HEK293 (cell line): ENCODE results near the gene APCDD1L.
"Not testable (repeated sequence)": the region's sequence is repeated elsewhere in the genome, so short reads cannot be mapped to it uniquely, and the experiment has no call there.

Source experiments
- CTCF ChIA-PET: fragments of 350-600 bp; formaldehyde crosslinking; extraction: SDS; loops from one replicate; lab custom pipeline; 2021; ENCODE audit warnings: antibody characterized with exemption; lab: Yijun Ruan, JAX
- POLR2A ChIA-PET: fragments of 300-600 bp; formaldehyde crosslinking; extraction: SDS; loops from one replicate; lab custom pipeline; 2020; ENCODE audit warnings: antibody characterized with exemption, inconsistent platforms; lab: Yijun Ruan, JAX
- H3K27ac ChIP-seq: fragments of 200-500 bp; sonication (Bioruptor generic); 2 replicates; pipeline ENCODE4 v1.5.1; 2014; ENCODE audit warnings: low read depth, low read length, control low read depth, inconsistent platforms; ENCODE audit errors: extremely low read depth
- H3K36me3 ChIP-seq, 2 experiments: fragments of 200-500 bp in 1 of 2; sonication (Bioruptor generic) in 1 of 2; 1 replicate in 1 of 2; 2 replicates in 1 of 2; pipeline ENCODE4 v1.5.1; 2014 to 2017; ENCODE audit warnings: inconsistent platforms in 2 of 2, low read length in 2 of 2; ENCODE audit not compliant: control insufficient read depth in 2 of 2, insufficient read depth in 1 of 2
- H3K4me1 ChIP-seq: fragments of 200-500 bp; sonication (Bioruptor generic); 2 replicates; pipeline ENCODE4 v1.5.1; 2014; ENCODE audit warnings: mild to moderate bottlenecking, low read length, inconsistent platforms; ENCODE audit not compliant: control insufficient read depth, insufficient read depth
- H3K4me3 ChIP-seq: 2 replicates; pipeline ENCODE4 v1.5.1; 2011; ENCODE audit warnings: low read depth, mild to moderate bottlenecking, control low read depth, low read length, moderate library complexity
- H3K9me3 ChIP-seq: fragments of 200-500 bp; sonication (Bioruptor generic); 2 replicates; pipeline ENCODE4 v1.5.1; 2014; ENCODE audit warnings: low read depth, low read length, inconsistent platforms; ENCODE audit not compliant: control insufficient read depth, insufficient read depth
- EGR2 ChIP-seq: fragments of 450-650 bp; formaldehyde crosslinking; IDR thresholded peaks from 2 replicates; pipeline ENCODE4 v1.5.1; 2016; ENCODE audit warnings: low read depth, missing biosample characterization, missing genetic modification characterization
- GLI4 ChIP-seq: fragments of 450-650 bp; formaldehyde crosslinking; IDR thresholded peaks from 2 replicates; pipeline ENCODE4 v1.5.1; 2016; ENCODE audit warnings: missing biosample characterization, missing genetic modification characterization
- GLIS2 ChIP-seq: fragments of 450-650 bp; formaldehyde crosslinking; IDR thresholded peaks from 2 replicates; pipeline ENCODE4 v1.5.1; 2016; ENCODE audit warnings: missing biosample characterization, missing genetic modification characterization
- KLF7 ChIP-seq: fragments of 450-650 bp; formaldehyde crosslinking; IDR thresholded peaks from 2 replicates; pipeline ENCODE4 v1.5.1; 2016; ENCODE audit warnings: missing biosample characterization, missing genetic modification characterization, borderline replicate concordance
- PRDM1 ChIP-seq: fragments of 450-650 bp; formaldehyde crosslinking; IDR thresholded peaks from 2 replicates; pipeline ENCODE4; 2016; ENCODE audit warnings: missing biosample characterization, missing genetic modification characterization
- PRDM6 ChIP-seq: fragments of 450-650 bp; formaldehyde crosslinking; IDR thresholded peaks from 2 replicates; pipeline ENCODE4 v1.5.1; 2017; ENCODE audit warnings: missing biosample characterization, missing genetic modification characterization
- SP3 ChIP-seq: fragments of 450-650 bp; formaldehyde crosslinking; IDR thresholded peaks from 2 replicates; pipeline ENCODE4 v1.5.1; 2016; ENCODE audit warnings: missing biosample characterization, missing genetic modification characterization
- YY1 ChIP-seq: fragments of 450-650 bp; formaldehyde crosslinking; IDR thresholded peaks from 2 replicates; pipeline ENCODE4 v1.5.1; 2018; ENCODE audit warnings: missing biosample characterization, missing genetic modification characterization
- YY2 ChIP-seq: fragments of 450-650 bp; formaldehyde crosslinking; IDR thresholded peaks from 2 replicates; pipeline ENCODE4 v1.5.1; 2016; ENCODE audit warnings: missing biosample characterization, missing genetic modification characterization
- ZBTB20 ChIP-seq: fragments of 450-650 bp; formaldehyde crosslinking; IDR thresholded peaks from 2 replicates; pipeline ENCODE4 v1.5.1; 2016; ENCODE audit warnings: missing biosample characterization, missing genetic modification characterization
- ZBTB21 ChIP-seq: fragments of 450-650 bp; formaldehyde crosslinking; IDR thresholded peaks from 2 replicates; pipeline ENCODE4 v1.5.1; 2017; ENCODE audit warnings: missing biosample characterization, missing genetic modification characterization
- ZBTB26 ChIP-seq: fragments of 450-650 bp; formaldehyde crosslinking; optimal IDR thresholded peaks from 2 replicates; pipeline ENCODE3; 2016; ENCODE audit warnings: missing biosample characterization, mild to moderate bottlenecking, missing genetic modification characterization
- ZNF10 ChIP-seq: fragments of 450-650 bp; formaldehyde crosslinking; IDR thresholded peaks from 2 replicates; pipeline ENCODE4 v1.5.1; 2017; ENCODE audit warnings: missing biosample characterization, missing genetic modification characterization
- ZNF112 ChIP-seq: fragments of 450-650 bp; formaldehyde crosslinking; IDR thresholded peaks from 2 replicates; pipeline ENCODE4 v1.5.0; 2017; ENCODE audit warnings: missing biosample characterization, missing genetic modification characterization
- ZNF121 ChIP-seq: fragments of 450-650 bp; formaldehyde crosslinking; IDR thresholded peaks from 2 replicates; pipeline ENCODE4 v1.5.1; 2016; ENCODE audit warnings: missing biosample characterization, missing genetic modification characterization
- ZNF132 ChIP-seq: fragments of 450-650 bp; formaldehyde crosslinking; IDR thresholded peaks from 2 replicates; pipeline ENCODE4 v1.5.1; 2017; ENCODE audit warnings: missing biosample characterization, missing genetic modification characterization, borderline replicate concordance
- ZNF184 ChIP-seq: fragments of 450-650 bp; IDR thresholded peaks from 2 replicates; pipeline ENCODE4 v1.5.1; 2018; ENCODE audit warnings: missing biosample characterization, mild to moderate bottlenecking, missing genetic modification characterization
- ZNF311 ChIP-seq: fragments of 450-650 bp; formaldehyde crosslinking; IDR thresholded peaks from 2 replicates; pipeline ENCODE4 v1.5.1; 2017; ENCODE audit warnings: missing biosample characterization, missing genetic modification characterization, borderline replicate concordance
- ZNF433 ChIP-seq: fragments of 450-650 bp; formaldehyde crosslinking; IDR thresholded peaks from 2 replicates; pipeline ENCODE4 v1.5.1; 2016; ENCODE audit warnings: missing biosample characterization, missing genetic modification characterization, low read depth
- ZNF48 ChIP-seq: fragments of 450-650 bp; formaldehyde crosslinking; IDR thresholded peaks from 2 replicates; pipeline ENCODE4 v1.5.1; 2016; ENCODE audit warnings: missing biosample characterization, missing genetic modification characterization
- ZNF514 ChIP-seq: fragments of 450-650 bp; formaldehyde crosslinking; IDR thresholded peaks from 2 replicates; pipeline ENCODE4 v1.5.1; 2016; ENCODE audit warnings: missing biosample characterization, missing genetic modification characterization
- ZNF571 ChIP-seq: fragments of 450-650 bp; formaldehyde crosslinking; IDR thresholded peaks from 2 replicates; pipeline ENCODE4 v1.5.0; 2017; ENCODE audit warnings: missing biosample characterization, missing genetic modification characterization
- ZNF654 ChIP-seq: fragments of 450-650 bp; formaldehyde crosslinking; IDR thresholded peaks from 2 replicates; pipeline ENCODE4 v1.5.1; 2016; ENCODE audit warnings: low read depth, missing biosample characterization, missing genetic modification characterization
- ZNF664 ChIP-seq: fragments of 450-650 bp; formaldehyde crosslinking; IDR thresholded peaks from 2 replicates; pipeline ENCODE4 v1.5.1; 2016; ENCODE audit warnings: missing biosample characterization, missing genetic modification characterization
- ZNF677 ChIP-seq: fragments of 450-650 bp; IDR thresholded peaks from 2 replicates; pipeline ENCODE4 v1.5.0; 2018; ENCODE audit warnings: missing biosample characterization, mild to moderate bottlenecking, missing genetic modification characterization, moderate library complexity
- ZNF837 ChIP-seq: fragments of 450-650 bp; formaldehyde crosslinking; IDR thresholded peaks from 2 replicates; pipeline ENCODE4 v1.5.1; 2016; ENCODE audit warnings: missing biosample characterization, missing genetic modification characterization
- ZNF843 ChIP-seq: fragments of 450-650 bp; formaldehyde crosslinking; IDR thresholded peaks from 2 replicates; pipeline ENCODE4 v1.5.1; 2016; ENCODE audit warnings: missing biosample characterization, missing genetic modification characterization
- ZSCAN16 ChIP-seq: fragments of 450-650 bp; formaldehyde crosslinking; IDR thresholded peaks from 2 replicates; pipeline ENCODE4 v1.5.1; 2016; ENCODE audit warnings: missing biosample characterization, missing genetic modification characterization
- ZSCAN23 ChIP-seq: fragments of 450-650 bp; formaldehyde crosslinking; IDR thresholded peaks from 2 replicates; pipeline ENCODE4 v1.5.1; 2016; ENCODE audit warnings: missing biosample characterization, missing genetic modification characterization

APCDD1L gene

GRCh38 chr20:58429303-58429702 lies 85.9 kb downstream of the APCDD1L start:
- ChIA-PET CTCF (no interaction called here), POLR2A (no interaction called here)
- Histone ChIP-seq H3K36me3 (peaks cover 0 to 50% of the 10 kb centered on the region in 2 experiments; a peak in 2 of 3 replicates), H3K4me3 (no peak overlapping the region), H3K4me1 (no peaks in the 10 kb centered on the region; the same call in 1 of the 2 replicates), H3K9me3 (no peaks in the 10 kb centered on the region), H3K27ac (no peak overlapping the region)
- TF ChIP-seq ZBTB26 (tag by site-specific recombination) (no peak), ZNF433 (no peak), ZNF112 (tag by site-specific recombination) (no peak), ZNF184 (tag by site-specific recombination) (no peak), ZNF571 (no peak), GLIS2 (tag by site-specific recombination) (no peak), PRDM6 (tag by site-specific recombination) (no peak), GLI4 (tag by site-specific recombination) (no peak), EGR2 (tag by site-specific recombination) (no peak), ZNF677 (tag by site-specific recombination) (no peak), ZSCAN16 (tag by site-specific recombination) (no peak), ZSCAN23 (tag by site-specific recombination) (no peak)

DNA sequence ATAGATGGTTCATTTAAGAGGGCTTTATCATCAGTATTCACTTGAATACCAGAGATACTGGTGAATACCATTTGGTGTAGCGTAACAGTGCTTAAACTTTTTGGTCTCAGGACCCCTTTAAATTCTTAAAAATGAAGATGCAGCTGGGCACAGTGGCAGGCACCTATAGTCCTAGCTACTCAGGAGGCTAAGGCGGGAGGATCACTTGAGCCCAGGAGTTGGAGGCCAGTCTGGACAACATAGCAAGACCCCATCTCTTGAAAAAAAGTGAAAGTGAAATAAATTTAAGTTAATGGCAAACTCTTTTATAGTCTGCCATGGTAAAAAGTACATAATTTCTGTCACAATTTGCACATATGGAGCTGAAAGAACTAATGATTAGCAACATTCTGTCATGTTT lies 86.8 kb downstream of the APCDD1L start:
- peaks cover 0 to 48% of the 10 kb centered on the region in 2 experiments; a peak in 2 of 3 replicates for H3K36me3 ChIP-seq
- no peak overlapping the region for H3K27ac ChIP-seq
- H3K9me3 ChIP-seq, result no peaks in the 10 kb centered on the region
- POLR2A ChIA-PET, result no interaction called here
- H3K4me3 ChIP-seq, result no peak overlapping the region
- CTCF ChIA-PET, result no interaction called here
- H3K4me1 ChIP-seq, result peaks cover 8% of the 10 kb centered on the region
- no peak for TF ChIP-seq ZNF843
- no peak for TF ChIP-seq ZBTB21
- no peak for TF ChIP-seq YY1 (tag by site-specific recombination)

- TF ChIP-seq PRDM1 (tag by site-specific recombination), result peak; percentile 74
- H3K9me3 ChIP-seq, H3K27ac ChIP-seq, H3K4me3 ChIP-seq, POLR2A ChIA-PET, CTCF ChIA-PET: not testable (repeated sequence)
- Histone ChIP-seq H3K4me1 (peaks cover 13% of the 10 kb centered on the region), H3K36me3 (peaks cover 0 to 43% of the 10 kb centered on the region in 2 experiments; a peak in 2 of 3 replicates)
These were observed 87.6 kb downstream of the APCDD1L start for GRCh38 chr20:58427571-58427970.

DNA sequence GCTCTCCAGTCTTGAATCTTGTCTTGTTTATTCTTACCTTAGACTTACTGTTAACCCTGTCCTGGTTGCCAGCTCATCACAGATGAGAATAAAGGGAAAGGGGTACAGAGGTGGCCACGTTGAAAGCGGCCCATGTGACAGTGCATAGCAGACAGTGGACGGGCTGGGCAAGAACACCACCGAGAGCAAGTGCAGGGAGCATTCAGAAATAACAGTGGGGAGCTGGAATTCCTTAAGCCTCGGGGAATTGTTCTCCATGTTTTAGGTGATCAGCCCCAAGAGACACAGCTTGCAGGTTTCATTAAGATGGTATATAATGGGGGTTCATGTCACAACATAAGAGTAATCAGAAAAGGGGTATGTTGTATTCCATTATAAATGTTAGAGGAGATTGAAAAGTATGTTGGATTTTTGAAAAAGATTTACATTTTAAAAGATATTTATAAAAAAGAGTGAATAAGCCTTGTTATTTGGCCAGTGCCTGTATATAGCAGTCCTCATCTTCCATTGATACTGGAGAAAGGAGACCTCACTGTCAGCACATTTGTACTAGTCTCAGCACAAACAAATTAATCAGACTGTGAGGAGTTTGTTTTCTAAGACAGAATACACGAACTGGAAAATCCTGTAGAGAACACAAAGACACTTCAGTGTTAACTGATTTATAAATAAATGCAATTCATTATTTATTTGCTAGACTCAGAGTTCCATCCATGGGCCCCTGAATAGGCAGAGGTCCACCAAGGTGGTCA lies 90.8 kb downstream of the APCDD1L start:
- CTCF ChIA-PET, result interaction anchor here (0.6 to 0.9 kb wide), 2 partner anchors 187 to 189 kb away, joined by 3 read pairs; no protein-coding TSS in a partner anchor
- peaks cover 0 to 39% of the 10 kb centered on the region in 2 experiments; a peak in 2 of 3 replicates for H3K36me3 ChIP-seq
- H3K9me3 ChIP-seq, result no peaks in the 10 kb centered on the region
- POLR2A ChIA-PET, result no interaction called here
- H3K4me1 ChIP-seq, result peaks cover 24% of the 10 kb centered on the region
- H3K4me3 ChIP-seq, result no peak overlapping the region
- no peak overlapping the region for H3K27ac ChIP-seq
- TF ChIP-seq ZNF48 (no peak), YY2 (no peak), ZNF664 (tag by site-specific recombination) (no peak), GLI4 (tag by site-specific recombination) (no peak), ZNF837 (tag by site-specific recombination) (no peak), ZNF311 (tag by site-specific recombination) (no peak), ZNF654 (tag by site-specific recombination) (no peak), ZNF514 (tag by site-specific recombination) (no peak), ZBTB20 (tag by site-specific recombination) (no peak), ZNF132 (tag by site-specific recombination) (no peak), ZNF121 (no peak), ZNF10 (tag by site-specific recombination) (no peak), KLF7 (tag by site-specific recombination) (no peak), SP3 (tag by site-specific recombination) (no peak)
